ENCODE results near the gene CYP2W1.
"Not testable (repeated sequence)": the region's sequence is repeated elsewhere in the genome, so short reads cannot be mapped to it uniquely, and the experiment has no call there.

The CYP2W1 gene

DNA sequence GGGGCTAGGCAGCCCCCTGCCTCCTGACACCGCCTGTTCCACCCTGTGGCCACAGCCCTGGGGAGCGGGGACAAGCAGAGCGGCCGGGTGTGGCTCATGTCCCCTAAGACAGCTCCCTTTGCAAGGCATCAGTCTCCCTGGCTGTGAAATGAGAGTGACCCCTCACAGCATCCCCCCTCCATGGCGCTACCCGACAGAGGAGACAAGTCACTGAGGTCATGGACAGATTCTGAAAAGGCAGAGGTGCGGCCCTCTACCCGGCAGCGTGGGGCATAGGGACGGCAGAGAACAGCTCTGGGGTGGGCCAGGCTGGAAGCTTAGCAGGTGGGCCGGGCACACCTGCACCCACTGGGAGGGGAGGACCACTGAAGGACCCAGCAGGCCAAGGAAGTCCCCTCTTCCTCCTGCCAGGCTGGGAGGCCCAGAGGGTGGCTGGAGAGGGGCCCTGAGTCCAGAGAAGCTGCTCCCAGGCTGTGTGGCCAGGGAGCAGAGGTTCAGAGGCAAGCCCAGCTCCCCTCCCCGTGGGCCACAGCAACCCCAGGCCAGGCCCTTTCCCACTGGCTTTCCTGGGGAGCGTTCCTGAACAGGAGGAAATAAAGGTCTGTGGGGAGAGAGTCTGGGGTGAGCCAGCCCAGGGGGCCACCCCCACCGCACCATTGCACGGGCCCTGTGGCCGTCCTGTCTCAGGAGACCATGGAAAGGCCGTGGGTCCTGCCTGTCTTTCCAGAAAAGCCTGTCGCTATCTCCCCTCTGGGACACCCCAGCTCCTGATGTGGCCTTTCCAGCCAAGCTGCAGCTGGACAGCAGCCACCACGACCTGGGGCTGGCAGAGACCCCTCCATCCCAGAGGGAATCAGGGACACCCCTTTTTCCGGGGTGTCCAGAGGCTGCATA, 30.2 kb upstream of the CYP2W1 start:
- no peak for DNase-seq (ENCODE audit: low spot score)

DNA sequence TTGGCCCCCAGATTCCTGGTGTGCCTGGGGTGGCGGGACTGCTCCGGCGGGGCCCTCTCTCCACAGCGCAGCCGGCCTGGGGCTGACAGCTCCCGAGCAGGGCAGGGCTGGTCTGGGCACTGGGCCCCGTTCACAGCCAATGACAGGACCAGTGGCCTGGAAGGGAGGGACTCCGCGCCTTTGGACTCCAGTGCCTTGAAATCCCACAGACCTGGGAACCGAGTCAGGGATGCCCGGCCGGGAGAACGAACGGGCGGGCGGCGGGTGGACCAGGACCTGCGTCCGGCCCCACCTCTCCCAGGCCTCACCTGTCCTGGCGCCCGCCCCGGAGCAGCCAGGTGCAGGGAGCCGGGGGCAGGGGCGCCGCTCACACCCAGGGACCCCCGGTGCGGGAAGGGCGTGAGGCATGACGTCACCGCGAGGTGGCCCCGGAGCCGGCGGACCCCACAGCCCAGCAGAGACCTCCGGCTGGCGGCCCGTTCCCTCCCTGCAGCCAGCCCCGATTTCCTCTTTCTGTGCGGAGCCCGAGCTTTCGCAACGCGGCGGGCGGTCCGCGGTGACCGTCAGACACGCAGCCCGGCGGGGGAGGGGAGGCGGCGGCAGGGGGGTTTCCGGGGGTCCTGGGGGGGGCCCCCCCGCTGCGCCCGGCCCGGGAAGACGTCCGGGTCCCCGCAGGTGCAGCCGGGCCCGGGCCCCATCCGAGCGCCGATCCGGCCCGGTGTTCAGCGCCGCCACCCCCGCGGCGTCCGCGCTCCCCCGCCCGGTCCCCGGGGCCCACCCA, 29.2 kb upstream of the CYP2W1 start:
- DNase-seq (ENCODE audit: low spot score), result no peak

DNA sequence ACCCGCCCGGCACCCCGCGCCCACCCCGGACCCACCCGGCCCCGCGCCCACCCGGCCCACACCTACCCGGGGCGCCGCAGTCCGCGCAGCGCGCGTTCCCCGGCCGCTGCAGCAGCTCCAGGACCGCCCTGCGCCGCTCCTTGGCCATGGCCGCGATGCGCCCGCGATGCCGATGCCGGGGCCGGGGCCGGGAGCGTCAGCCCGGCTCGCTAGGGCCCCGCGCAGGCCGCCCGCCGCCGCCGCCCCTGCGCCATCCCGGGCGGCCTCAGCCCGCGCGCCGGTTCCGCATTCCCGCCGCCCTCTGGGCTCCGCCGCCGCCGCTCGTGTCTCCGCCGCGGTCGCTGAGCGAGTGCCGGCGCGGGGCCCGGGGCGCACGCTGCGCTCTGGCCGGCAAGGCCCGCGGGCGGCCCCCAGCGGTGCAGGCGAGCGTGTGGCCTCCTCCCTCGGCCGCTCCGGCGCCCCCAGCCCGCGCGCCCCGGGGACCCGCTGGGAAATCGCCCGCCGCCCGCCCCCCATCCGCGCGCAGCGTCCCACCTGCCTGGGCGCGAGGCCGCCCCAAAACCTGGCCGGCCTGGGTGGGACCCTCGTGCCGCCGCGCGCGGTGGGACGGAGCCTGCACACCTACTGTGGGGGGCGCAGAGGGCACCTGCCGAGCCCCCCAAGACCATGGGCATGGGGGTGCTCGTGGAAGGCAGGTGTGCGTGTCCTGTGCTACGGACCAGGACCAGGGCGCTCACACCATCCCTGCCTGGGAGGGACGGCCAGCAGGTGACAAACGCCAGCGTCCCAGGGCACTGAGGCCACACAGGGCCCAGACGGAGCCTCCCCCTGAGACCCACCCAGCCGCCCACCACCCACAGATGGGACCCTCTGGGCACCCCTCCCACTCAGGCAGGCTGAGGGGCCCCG, 28.4 kb upstream of the CYP2W1 start, which contains the start of gene ADAP1:
Gene ADAP1, minus strand, starts transcription at position 351 of the 909 bp plus-strand sequence. Its CDS starts 203 bp downstream, at position 148.
- no peak for DNase-seq (ENCODE audit: low spot score)

DNA sequence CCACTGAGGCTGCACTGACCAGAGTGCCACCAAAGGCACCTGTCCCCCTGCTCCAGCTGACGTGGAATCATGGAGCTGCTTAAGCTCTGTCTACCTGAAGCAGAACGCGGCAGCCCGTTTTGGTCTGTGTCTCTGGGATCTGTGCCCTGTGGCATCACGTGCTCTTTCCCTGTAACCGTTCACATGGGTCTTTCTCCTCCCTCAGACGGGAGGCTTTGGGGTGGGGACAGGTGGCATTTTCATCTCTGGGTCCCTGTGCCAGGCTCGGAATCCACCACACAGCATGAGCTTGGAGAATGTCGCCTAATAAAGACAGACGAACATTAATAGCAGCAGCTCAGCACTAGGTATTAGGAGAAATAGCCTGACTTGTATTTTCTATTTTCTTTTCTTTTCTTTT, 26.9 kb upstream of the CYP2W1 start:
- no peak for DNase-seq (ENCODE audit: low spot score)

DNA sequence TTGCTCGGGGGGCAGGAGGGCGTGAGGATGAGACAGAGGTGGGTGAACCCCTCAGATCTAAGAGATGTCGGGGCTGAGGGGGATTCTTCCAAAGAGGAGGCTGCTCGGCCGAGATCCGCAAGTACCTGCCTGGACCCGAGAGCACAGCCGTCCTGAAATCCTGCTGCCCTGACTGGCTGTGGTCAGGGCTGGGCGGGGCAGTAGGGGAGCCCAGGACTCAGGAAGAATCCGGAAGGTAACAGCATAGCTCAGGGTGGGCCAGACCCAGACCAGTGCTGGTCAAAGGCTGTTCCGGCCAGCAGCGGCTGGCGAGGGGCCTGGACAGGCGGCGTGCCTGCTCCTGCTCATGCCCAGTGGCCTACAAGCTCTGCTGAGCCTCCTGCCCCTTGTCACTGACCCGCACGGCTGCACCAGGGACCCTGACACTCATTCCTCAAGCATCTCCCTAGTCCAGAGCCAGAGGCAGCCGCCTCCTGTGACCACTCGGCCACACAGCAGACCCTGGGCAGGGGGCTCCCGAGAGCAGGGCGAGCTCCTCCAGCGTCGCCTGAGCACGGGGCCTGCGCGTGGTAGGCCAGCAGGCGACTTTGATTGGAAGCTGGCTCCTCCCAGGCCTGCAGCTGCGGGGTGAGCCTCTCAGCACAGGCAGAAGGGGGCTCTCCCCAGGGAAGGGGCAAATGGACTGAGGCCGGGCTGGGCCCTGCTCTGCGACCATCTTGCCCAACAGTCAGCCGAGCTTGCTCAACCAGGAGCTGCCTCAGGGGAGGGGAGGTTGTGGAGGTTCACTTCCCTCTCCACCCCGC, 25.4 kb upstream of the CYP2W1 start:
- no peak for DNase-seq (ENCODE audit: low spot score)

DNA sequence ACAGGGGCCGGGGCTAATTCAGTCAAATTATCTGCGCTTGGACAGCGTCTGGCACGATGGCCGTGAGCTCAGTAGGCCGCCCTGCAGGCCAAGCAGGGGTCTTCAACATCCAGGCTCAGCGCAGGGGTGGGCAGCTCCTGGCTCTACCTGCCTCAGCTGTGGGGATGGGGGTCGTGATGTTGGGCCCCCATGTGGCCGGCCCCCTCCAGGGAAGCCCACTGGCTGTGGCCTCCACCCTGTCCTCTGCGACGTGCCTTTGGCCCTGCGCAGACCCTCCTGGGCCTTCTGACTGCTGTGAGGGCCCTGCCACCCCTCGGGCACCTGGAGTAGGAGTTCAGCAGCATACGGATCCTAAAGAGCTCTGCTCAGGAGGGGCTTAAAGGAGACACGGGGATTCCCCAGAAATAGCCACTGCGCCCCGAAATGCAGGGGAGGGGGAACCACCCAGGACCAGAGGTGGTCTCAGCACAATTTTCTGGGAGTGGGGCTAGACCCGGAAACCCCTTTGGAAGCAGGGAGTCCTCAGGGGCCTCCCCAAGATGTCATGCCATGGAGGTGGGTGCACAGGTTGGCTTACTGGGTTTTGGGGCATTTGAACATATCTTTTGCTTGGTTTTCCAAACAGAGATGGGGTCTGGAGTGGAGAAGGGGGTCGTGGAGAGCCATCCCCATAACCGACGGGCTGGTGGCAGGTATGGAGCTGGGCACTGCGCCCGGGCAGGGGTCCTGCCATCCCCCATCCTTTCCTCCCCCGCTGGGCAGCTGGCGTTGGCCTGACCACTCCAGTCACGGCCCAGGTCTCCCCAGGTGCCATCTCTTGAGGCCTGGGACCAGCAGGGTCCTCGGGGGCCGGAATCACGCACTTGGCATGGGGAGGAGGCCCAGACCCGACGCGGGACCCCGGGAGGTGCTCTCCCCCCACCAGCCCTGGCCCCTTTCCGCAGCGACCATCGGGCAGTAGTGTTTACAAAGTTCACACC, 24.5 kb upstream of the CYP2W1 start:
- no peak for DNase-seq (ENCODE audit: low spot score)

DNA sequence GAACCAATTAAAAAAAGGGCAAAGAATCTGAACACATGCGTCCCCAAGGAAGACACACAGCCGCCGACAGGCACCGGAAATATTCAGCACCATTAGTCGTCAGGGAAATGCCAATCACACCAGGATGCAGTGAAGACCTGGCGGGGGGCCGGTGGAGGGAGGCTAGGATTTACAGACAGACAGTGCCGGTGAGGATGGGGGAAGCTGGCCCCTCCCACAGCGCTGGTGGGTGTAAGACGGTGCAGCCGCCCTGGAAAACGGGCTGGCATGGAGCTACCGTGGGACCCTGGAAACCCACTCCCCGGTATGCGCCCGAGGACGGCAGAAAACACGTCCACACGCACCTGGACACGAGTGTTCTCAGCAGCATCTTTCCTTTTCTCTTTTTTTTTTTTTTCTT, 23.7 kb upstream of the CYP2W1 start:
- no peak for DNase-seq (ENCODE audit: low spot score)

DNA sequence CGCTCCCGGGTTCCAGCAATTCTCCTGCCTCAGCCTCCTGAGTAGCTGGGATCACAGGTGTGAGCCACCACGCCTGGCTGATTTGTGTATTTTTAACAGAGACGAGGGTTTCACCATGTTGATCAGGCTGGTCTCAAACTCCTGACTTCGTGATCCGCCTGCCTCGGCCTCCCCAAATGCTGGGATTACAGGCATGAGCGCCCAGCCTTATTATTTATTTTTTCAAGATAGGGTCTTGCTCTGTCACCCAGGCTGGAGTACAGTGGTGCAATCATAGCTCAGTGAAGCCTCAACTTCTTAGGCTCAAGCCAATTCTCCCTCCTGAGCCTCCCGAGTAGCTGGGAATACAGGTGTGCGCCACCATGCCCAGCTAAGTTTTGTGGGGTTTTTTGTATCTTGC, 23.2 kb upstream of the CYP2W1 start:
- DNase-seq (ENCODE audit: low spot score), result not testable (repeated sequence)

DNA sequence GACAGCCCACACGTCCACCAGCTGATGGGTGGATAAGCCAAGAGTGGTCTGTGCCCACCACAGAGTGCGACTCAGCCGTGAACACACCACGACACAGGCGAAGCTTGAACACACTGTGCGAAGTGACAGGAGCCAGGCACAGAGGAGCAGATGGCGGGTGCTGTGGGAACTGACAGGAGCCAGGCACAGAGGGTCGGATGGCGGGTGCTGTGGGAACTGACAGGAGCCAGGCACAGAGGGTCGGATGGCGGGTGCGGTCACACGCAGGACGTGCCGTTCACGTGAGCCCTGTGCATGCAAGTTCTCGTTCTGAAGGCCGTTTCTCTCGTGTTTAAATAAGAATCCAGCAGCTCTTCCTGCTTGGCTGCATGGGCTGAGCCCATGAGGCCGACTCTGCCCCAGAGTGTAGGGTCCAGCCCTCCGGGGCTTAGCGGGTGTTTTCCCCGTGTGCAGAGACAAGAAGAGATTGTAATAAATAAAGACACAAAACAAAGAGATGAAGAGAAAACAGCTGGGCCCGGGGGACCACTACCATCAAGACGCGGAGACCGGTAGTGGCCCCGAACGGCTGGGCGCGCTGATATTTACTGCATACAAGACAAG, 22.6 kb upstream of the CYP2W1 start:
- no peak for DNase-seq (ENCODE audit: low spot score)

DNA sequence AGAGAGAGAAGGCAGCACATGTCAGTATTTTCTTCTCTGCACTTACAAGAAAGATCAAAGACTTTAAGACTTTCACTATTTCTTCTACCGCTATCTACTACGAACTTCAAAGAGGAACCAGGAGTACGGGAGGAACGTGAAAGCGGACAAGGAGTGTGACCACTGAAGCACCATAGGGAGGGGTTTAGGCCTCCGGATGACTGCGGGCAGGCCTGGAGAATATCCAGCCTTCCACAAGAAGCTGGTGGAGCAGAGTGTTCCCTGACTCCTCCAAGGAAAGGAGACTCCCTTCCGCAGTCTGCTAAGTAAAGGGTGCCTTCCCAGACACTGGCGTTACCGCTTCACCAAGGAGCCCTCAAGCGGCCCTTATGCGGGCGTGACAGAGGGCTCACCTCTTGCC, 22.0 kb upstream of the CYP2W1 start:
- DNase-seq (ENCODE audit: low spot score), result not testable (repeated sequence)

DNA sequence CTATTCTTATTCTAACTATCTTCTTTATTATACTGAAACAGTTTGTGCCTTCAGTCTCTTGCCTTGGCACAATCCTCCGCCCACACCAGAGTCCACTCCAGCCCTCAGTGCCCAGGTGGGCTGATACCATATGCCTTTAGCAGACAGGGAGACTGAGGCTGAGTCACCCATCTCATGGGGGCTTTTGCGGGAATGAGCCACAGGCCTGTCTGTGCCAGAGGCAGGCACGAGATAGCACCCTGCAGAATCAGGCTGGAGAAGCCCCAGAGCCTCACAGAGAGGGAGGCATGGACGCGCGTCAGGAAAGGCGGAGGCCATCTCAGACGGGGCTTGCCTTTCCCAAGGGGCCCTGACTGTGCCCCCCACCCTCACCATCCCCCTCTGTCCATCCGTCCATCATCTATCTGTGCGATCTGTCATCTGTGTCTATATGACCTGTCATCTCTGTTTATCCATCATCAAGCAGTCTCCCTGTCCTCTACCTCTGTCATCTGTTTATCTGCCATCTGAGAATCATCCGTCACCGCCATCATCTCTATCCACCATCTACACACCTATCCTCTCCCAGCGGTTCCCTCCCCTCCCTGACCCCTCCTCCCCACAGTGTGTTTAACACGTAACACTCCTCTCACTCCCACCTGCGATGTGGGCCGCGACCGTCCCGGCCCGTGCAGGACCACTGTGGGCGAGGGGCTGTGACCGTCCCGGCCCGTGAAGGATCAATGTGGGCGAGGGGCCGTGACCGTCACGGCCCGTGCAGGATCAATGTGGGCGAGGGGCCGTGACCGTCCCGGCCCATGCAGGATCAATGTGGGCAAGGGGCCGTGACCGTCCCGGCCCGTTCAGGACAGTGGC, 21.2 kb upstream of the CYP2W1 start:
- DNase-seq (ENCODE audit: low spot score), result no peak

DNA sequence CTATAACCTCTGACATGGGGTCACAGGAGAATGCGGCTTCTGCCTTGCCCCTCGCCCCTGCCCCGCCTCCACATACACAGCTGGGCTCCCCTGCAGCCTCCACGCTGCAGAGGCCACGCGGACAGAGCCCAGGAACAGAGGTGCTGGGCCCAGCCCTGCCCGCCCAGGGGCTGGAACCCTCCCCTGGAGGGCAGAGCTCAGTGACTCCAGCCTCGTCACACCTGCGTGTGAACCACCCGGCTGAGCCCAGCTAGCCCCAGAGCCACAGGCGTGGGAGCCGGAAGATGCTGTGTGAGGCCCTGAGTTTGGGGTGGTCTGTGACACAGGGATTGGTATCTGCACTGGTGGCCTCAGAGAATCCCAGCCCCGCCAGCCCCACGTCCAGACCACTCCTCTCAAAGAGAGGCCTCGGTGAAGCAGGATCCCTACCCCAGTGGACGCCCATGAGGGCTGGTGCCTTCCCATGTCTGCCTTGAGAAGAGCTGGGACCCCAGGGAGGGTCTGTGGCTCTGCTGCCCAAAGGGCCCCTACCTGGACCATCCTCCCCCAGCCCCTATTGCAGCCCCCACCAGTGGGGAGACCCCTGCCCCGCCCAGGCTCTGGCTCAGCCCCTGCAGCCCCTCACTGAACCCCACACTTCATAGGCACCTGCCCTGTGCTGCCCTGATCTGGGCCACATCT, 20.4 kb upstream of the CYP2W1 start:
- no peak for DNase-seq (ENCODE audit: low spot score)

DNA sequence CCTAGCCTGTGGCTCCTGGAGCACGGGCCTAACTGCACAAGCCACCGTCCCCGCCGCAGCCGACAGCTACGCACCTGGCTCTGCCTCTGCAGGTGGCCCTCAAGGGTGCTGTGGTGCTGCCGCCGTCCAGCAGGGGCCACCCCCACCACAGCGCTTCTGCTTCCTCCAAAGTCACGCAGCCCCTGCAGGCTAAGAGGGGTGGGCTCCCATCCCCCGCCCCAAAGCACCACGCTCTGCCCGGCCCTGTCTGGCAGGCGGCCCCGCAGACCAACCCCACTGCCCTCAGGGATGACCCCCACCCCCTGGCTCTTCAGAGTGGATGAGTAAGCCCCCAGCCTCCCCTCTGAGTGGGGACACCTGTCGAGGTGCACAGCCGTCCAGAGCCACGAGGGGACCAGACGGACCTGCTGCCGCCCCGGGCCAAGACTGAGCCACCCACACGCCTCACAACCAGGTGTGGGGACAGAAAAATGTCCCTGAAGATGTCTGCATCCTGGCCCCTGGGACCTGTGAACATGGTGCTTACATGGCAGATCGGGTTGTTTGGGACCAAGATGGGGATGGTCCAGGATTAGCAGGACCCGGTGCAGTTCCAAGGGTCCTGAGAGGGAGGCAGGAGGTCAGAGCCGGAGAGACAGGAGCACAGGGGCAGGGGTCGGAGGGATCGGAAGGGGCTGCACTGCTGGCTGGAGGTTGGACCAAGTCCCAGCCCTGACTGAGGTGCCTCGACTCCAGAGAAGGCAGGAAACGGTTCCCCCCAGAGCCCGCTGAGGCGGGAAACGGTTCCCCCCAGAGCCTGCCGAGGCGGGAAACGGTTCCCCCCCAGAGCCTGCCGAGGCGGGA, 19.5 kb upstream of the CYP2W1 start:
- DNase-seq (ENCODE audit: low spot score), result no peak

DNA sequence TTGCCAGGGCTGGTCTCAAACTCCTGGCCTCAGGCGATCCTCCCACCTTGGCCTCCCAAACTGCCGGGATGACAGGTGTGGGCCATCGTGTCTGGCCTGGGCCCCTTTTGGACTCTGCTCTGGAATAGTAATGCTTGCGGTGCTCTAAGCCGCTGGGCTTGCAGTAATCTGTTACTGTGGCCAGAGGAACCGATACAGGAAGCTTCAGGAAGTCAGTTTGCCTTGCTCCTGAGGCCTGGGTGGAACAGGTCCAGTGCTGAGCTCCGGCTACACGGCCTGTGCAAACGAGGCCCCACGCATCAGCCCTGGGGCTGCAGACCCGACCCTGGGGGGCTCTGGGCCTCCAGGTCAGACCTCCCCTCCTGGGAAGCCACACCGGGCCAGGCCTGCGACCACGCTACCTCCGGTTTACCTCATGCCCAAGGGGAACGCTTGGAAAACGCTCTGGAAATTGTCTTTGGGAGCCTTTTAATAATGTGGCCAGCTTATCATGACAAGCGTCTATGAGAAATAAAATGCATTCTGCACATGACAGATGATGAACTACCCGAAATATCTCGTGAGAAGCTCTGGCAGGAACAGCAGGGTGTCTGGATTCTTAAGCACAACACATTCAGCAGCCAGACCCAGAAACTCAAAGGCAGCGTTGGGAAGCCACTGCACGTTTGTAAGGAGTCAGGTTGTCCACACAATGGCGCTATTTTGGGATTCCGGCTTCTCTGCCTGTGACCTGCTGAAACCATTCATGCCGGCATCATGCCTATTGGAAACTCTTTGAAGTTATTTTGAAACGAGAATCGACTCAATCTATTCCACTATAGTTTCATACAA, 18.4 kb upstream of the CYP2W1 start:
- DNase-seq (ENCODE audit: low spot score), result no peak

DNA sequence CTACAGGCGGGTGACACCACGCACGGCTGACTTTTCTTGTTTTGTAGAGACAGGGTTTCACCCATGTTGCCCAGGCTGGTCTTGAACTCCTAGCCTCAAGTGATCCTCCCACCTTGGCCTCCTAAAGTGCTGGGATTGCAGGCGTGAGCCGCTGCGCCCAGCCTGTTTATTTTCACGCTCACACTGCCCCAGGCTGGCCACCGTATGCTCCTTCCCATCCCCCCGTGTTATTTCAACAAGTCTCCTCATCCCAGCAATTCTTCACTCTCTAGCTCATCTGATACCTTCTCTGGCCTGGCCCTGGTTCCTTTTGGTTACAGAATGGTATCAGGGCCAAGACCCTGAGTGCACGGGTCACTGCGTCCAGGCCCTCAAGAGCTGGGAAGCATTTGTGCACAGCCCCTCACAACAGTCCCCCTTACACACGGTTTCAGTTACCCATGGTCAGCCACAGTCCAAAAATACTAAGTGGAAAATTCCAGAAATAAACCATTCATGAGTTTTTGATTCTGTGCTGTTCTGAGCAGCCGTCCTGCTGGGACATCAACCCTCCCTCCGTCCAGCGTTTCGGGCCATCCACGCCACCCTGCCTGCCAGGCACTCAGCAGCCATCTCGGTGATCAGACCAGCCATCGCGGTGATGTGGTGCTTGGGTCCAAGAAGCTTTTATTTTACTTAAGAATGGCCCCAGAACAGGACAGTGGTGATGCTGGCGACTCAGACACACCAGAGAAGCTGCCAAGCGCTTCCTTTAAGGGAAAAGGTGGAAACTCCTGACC, 16.5 kb upstream of the CYP2W1 start:
- DNase-seq (ENCODE audit: low spot score), result no peak
